Central memory CD4-positive, alpha-beta T cell (primary cell): Measurements from ENCODE around the gene PEPD.
A peak's percentile ranks its signal among the peaks of the same experiment; 100 is the strongest.

Experiments used
- DNase-seq: peaks from one replicate; pipeline ENCODE4 v3.0.0; 2022

The PEPD gene

DNA sequence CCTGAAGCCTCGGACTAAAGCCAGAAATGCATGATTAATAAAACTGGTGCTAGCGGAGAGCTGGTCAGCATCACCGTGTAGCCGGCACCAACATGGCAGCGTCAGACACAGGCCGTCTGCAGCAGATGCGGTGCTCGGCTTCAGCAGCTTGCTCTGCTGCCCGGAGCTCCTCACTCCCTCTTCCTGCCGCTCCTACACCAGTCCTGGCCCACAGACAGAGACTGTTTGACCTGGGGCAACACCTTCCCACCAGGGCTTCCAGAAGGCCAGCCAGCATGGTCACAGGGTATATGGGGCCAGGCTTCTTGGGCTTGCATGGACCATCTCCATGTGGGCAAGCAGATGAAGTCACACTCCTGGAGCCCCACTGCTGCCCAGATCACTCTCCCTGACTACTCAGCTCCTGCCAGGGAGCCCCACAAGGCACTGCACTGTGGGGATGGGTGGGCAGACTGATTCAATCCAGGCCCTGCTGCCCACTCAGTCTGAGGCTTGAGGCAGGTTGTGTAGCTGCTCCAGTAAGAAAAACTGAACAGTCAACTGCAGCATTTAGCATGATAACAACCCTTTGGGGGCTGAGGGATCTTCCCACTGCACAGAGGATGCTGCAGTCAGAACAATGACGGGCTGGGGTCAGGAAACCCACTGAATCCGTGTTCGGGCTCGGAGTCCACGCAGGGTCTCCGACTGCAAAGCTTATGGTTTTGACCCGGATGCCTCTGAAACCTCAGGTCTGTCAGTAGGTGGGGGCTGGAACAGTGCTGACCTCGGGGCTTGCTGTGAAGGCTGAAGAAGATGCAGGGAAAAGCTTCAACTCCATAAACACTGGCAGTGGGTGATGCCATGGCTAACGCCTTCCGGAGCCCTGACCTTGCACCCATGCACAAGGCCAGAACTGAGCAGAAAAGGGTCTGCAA, 102.5 kb downstream of the PEPD start:
- no peak for DNase-seq

DNA sequence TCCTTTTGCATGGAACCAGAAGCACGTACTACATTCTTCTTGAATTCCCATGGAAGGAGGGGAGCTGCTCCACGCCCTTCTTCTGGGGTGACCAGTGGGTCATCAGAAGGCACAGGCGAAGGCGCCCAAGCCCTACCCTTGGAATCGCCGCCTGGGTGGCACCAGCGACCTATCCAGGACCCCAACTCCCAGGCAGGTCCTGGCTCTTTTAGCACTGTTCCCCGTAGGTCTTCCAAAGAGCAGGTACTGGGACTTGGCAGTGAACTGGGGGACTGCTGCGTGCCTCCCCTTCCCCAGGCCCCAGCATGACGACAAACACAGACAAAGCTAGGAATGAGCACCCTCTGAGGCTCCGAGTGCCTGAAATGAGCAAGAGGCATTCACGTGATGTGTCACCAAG, 103.1 kb downstream of the PEPD start:
- no peak for DNase-seq

DNA sequence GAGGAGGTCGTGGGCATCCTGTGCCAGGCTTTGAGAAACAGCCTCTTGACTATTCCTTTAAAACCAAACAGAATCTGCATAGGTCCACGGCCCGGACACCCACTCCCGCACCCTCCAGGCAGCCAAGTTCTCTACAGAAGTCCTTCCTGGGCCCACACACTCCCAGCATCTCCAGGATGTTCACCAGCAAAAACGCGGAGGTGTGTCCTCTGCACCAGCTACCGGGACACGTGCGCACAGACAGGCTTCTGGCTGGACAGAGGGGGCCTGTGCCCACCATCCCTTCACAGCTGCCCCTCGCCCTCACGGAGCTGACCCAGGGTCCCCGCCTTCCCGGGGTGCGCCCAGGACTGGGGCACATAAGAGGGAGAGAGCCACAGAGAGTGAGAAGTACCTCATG, 103.8 kb downstream of the PEPD start:
- DNase-seq: no peak

DNA sequence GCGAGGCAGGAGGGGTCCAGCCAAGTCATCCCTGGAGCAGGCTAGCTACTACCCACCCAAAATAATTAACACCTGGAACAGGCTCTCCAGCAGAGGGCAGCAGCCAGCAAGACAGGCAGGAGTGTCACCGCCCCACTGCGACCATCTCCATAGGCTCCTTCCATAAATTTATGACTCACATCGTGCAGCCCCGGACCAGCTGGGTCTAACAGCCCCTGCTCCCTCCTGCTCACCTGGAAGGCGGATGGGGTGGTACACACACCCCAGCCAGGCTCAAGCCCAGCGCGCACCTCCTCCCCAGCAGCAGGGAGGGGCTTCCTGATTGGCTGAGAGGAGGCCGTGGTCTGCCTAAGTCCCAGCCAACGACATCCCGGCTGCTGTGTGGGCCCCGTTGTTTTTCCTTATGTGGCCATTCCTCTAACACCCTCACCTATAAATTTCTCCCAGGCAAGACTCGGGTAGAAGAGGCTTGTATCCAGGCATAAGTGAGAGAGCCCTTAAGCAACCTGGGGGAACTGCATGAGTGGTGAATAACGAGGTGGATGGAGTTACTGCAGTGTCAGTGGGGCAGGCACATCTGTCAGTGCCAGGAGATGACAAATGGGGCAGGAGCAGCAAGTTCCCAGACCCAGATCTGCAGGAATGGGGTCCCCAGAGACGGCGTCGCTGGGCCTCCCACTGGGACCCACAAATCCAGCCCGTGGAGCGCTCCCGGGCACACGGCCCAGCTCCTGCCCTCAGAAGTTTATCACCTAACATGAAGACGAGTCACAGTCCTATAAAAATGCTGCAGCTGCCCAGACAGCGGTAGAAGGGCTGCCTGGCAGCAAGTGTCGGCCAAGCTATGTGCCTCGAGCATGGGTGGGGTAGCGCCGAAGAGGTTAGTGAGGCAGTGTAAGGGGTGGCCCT, 105.0 kb downstream of the PEPD start:
- peak; percentile 40 for DNase-seq

DNA sequence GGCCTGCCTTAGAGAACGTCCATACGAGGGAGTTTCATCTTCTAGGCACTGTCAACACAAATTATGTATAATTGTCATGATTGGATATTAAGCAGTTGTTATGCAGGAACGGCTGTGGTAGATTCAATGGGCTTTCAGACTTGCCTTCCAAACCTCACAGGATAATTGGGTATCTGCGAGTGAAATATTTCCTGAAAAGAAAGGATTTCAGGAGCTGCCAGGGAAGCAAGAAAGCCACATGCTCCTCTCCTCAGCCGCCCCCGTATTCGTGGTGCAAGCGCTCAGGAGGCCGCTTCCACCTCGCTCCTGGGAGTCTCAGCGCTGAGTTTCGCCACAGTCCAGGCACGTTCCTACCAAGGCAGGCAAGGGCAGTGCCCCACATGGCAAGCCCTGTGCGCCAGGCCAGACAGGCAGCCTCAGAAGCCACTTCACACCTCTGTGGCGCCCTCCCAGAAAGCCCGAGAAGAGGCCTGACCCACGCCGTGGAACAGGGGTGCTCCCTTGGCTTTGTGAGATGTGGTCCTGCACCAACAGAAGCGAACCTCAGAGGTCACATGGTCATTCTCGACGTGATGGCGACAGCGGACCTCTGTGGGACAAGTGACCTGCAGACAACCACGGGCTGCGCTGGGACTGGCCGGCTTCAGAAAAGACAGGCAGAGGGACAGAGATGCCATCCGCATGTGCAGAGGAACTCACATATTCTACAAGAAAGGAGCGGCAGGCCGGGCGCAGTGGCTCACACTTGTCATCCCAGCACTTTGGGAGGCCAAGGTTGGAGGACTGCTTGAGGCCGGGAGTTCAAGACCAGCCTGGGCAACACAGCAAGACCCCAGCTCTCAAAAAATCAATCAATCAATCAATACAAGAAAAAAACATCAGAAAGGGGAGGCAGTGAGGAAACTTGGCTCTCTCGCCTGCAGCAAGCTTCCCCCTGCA, 106.7 kb downstream of the PEPD start:
- DNase-seq: no peak

DNA sequence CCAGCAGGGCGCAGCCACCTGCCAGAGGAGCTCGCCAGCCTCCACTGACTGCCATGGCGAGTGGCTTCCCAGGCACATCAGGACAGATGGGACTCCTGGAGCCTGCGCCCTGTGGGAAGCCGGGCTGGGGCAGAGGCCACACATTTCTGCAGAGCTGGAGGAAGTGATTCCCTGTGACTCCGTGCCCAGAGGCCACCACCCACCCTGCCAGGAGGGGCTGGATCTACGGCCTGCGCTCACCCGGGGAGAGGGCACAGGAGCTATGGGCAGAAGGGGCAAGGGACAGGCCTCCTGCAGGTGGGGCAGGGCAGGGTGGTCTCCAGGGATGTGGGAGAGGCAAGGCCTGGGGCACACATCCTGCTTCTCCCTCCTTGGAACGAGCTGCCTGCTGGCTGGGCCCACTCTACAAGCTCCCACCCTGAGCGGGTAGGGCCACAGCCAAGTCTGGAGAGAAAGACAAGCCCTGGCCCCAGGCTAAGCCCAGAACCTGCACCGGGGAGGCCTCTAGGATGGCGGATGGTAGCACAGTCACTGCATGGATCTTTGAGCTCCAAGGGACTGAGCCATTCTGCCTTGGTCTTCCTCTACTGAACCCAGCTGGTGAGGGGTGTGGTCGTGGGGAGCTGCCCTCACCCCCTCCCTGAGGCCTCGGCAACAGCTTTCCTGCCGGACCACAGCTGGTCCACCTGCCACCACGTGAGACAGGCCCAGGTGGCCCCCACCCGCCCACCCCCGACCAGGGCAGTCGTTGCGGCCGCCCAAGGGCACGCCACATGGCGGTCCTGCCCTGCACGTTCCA, 107.5 kb downstream of the PEPD start:
- no peak for DNase-seq

DNA sequence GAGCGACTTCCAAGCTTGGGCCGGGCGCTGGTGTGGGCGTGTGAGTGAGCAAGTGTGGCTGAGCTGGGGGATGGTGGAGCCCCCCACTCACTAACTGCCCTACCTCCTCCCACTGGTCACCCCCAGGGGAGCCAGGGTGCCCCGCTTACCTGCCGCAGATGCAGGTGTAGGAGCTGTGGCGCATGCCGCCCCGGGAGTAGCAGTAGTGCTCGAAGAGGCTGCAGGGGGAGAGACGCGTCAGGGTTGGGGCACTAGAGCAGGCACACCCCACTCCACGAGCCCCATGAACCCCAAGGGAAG, 108.2 kb downstream of the PEPD start:
- no peak for DNase-seq

DNA sequence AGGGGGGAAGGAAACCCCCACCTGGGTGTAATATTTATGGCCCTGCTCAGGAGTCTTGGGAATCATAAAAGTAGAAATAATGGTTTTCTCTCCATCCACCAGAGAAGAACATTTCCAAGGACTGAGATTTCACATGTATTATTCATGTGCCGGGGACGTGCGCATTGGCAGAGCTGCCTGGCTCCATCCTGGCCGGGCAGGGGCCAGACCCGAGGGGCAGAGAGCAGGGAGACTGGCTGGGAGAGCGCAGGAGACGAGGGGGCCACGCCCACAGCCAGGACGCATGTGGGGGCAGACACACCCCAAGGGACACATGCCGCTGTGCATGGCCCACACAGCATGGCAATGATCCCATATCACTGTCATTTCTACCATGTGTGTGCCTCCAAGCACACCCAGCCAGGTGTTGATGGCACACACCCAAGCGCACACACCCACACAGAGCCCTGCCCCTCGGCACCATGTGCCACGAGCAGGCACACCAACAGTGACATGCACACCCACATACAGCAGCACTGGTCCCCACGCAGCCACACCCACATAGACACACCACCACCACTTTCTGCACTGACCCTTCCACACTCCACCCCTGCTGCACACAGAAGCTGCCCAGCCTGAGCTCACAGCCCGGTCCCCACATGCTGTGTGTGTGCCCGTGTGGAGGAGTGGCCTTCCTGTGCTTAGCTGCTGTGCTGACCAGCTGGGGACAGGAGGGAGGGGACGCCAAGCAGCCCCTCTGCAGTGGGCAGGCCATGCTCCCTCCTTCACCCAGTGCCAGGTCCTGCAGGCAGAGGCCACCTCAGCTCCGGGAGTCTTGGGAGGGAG, 108.8 kb downstream of the PEPD start:
- no peak for DNase-seq

DNA sequence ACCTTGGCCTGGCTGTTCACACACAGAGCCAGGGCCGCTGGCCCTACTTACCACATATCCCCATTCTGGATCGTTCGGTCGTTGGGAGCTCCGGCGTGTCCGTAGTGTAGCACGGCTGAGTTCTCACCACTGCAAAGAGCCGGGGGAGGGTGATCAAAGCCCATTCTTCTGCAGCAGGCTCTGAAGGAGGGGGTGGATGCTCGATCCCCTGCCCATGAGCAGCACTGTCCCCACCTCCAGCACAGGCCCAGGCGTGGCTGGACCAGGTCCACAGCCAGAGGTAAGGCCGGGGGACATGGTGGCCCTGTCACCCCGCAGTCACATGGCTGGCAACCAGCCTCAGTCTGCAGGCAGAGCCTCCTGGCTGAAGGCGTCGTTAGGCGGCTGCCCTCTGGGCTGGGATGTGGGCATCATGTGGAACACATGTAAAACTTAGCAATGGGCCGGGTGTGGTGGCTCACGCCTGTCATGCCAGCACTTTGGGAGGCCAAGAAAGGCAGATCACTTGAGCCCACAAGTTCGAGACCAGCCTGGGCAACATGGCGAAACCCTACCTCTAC, 109.9 kb downstream of the PEPD start:
- no peak for DNase-seq

DNA sequence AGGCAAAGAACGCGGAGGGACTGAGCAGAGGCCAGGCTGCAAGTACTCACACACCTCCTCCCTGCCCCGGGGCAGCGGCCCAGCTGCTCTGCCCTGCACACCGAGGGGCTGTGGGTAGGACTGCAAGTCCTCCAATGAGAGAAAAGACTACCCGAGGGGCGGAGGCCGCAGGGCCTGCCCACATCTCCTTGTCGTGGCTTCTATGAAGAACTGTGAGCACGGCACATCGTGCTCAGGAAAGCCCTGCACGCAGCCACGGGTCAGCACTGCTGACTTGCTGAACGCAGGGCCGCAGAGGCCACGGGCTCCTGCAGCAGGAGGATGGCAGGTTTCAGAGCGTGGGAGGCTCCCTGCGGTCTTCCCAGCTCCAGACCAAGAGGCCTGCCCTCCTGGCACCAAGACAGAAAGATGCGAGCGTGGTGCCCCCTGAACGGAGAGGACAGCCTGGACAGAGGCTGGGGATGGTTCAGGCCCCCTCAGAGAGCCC, 110.6 kb downstream of the PEPD start:
- DNase-seq: no peak

DNA sequence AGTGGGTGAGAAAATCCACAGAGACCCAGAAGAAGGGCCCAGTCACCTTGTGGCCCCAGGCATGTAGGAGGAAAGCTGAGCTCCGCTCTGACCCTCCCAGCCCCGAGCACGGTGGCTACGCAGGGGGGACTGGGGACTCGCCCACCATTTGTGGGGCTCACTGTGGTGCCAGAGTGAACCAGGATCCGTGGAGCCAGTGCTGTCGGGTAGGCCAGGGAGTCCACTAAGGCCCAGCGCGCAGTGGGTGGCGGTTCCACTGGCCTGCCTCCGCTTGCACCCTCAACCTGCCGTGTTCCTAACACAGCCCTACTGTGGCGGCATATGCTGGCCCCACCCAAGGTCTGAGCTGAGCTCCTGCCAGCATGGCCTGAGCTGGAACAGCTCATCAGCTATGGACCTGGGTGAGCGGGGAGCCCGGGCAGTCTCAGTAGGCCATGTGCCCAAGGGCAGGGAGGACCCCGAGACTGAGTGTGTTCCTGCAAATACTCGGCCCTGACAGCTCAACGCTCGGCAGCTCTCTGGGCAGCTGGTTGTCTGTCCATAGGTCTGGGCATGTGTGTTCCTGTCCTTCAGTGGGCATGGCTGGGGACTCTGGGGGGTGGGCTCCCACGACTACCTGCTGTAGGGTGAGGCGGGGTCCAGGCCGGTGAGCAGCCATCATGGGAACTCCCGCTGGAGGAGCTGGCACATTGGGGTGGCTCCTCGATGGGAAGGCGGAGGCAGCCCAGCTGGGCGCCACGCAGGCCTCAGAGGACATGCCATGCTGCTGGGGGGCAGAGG, 111.5 kb downstream of the PEPD start:
- DNase-seq: no peak

DNA sequence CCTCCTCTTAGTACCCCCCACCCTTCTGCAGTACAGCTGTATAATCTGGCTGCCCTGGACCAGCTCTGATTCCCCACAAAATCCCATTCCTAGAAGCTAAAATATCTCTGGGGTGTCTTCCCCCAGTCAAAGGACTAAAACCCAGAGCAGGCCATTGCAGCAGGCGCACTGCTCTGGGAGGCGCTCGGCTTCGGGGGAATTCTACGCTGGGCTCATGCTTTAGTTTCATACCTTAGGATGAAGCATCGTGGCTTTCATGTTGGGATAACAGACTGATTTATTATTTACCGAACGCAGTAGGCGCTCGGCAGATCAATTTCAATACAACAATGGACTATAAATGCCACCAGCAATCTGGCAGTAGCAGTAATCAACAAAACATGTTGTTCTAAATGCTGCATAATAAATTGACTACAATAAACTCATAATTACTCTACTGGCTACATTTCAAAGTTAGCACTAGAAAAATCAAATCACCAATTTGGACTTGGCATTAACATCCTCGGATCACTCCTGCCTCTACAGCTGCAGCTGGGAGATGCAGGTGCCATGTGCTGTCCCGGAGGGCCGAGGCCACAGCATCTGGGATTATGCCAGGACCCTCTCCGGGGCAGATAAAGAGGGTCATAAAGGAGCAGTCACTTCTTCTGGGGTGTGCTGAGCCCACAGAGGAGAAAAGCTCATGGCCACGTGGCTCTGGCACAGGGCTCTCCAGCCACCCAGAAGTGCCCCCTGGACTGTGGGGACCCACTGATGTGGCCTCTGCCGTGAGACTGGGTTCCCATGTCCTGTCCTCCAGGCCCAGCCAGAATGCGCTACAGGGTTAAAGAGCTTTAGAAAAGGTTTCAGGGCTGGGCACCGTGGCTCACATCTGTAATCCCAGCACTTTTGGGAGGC, 112.8 kb downstream of the PEPD start:
- DNase-seq: no peak

DNA sequence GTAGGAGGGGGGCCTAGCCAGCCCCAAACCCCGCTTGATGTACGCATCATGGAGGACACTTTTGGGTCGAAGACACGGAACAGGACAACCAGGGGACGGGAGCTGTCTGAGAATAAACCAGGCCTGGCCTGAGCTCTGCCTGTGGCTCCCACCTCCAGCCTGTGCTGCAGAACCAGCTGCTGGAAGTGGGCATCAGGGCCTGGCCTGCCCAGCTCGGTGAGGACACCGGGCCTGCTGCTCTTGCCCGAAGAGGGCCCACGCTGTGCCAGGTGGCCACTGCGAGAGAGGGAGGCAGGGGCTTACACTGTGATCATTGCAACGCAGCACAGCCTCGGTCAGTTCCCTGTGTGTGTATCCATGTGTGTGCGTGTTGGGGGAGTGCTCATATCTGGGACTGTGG, 113.5 kb downstream of the PEPD start:
- DNase-seq: no peak

DNA sequence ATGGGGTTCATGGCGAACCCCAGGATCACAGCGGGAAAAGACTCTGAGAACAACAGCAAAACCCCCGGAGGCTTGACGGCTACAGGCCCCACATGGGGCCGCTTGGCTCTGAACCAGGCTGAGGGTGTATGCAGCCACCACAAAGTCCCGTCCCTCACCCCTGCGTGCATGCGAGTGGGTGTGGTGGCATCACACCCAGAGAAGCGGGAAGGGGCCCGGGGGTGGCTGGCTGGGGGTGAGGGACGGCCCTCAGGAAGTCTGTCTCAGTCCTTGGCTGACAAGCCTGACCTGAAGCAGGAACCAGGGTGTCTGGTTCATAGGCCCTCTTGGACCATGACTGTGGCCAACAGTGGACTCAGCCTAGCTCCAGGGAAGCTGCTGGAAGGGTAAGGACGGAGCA, 113.9 kb downstream of the PEPD start:
- no peak for DNase-seq

DNA sequence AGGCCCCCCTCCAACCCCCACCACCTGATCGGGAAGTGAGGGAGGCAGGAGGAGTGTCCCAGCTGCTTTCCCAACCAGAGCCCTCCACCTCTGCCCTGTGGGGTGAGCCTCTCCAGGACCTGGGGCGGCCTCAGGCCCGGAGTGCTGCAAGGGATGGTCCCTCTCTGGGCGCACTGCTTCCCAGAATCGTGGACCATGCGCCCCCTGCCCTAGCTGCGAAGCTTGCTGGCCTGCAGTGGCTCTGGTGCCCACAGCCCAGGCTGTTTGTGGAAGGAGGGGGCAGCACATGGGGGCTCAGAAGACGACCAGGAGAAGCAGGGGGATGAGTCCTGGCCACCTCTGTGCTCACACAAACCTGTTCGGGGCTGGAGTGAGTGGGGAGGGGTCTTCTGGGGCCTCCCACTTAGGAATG, 114.4 kb downstream of the PEPD start:
- DNase-seq: no peak

DNA sequence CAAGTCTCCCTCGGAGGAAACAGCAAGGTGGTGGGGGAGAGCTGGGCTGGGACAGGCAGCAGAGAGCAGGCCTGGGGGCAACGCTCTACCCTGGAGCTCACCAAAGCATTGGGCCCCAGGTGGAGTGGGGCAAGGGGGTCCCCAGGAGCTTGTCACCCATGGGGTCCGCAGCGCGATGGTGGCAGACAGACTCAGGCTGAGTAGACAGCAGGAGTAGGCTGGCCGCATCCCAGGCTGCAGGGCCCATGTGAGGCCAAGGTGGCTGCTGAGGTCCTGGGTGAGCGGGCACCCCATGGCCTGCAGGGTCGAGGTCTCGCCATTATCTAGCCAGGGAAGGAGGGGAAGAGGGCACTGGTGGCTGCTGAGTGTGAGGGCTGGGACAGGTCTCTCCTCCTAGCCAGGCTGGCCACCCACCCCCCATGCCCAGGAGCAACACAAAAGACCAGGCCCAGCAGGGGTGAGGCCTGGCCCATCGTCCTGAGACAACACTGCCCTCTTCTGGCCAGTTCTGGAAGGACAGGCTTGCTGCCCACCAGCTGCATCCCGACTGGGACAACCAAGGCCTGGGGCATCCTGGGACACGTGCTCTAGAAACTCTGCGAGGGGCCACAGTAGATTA, 115.0 kb downstream of the PEPD start:
- DNase-seq: peak; percentile 51

DNA sequence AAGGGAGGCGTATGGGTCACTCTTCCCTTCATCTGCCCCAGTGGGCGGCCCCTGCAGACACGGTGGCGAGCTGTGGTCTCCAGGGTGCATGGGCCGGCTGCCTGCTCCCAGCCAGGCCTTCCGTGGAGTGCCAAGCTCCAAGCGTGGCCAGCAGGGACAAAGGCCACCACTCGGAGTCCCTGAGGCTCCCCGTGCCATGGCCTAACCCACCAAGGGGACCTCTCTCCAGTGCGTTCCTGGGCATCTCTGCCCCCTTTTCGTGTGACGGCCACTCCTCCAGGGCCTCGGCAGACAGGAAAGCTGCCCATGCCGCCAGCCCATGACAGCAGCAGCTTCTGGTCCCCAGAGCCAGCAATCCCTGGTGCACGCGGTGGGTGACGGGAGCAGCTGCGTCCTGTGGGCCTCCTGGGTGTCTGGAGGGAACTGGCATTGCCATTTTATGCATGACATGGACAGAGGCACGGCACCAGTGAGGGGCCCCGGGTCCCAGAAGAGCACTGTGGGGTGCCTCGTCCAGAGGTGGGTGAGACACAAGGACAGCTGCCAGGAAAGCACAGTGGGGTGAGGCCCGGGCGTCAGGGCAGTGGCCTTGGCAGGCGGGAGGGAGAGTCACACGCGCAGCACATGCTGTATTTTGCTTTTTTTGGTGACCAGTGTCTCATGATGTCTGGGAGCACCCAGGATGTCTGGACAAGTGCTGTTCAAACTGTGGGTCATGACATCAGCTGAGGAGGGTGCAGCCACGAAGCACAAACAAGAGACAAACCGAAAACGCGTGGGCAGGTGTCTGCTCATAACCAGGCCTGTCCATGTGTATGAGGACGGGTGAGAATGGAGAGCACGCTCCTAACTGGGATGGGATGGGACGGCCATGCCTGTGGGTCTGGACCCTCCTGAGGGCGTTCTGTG, 115.8 kb downstream of the PEPD start:
- no peak for DNase-seq
